NOMO-1 treated with DMSO at 0.1 percent for 48 hours (cell line): Measurements from ENCODE around the gene NCKAP5.

ENCODE experiments used
- DNase-seq: peaks from one replicate; lab custom pipeline; 2025; ENCODE audit not compliant: unreplicated experiment; lab: John Stamatoyannopoulos, UW

NCKAP5 gene

GRCh38 chr2:133498662-133499585, 69.3 kb downstream of the NCKAP5 start:
- DNase-seq, result no peak

GRCh38 chr2:133497951-133498565, 70.2 kb downstream of the NCKAP5 start:
- no peak for DNase-seq

DNA sequence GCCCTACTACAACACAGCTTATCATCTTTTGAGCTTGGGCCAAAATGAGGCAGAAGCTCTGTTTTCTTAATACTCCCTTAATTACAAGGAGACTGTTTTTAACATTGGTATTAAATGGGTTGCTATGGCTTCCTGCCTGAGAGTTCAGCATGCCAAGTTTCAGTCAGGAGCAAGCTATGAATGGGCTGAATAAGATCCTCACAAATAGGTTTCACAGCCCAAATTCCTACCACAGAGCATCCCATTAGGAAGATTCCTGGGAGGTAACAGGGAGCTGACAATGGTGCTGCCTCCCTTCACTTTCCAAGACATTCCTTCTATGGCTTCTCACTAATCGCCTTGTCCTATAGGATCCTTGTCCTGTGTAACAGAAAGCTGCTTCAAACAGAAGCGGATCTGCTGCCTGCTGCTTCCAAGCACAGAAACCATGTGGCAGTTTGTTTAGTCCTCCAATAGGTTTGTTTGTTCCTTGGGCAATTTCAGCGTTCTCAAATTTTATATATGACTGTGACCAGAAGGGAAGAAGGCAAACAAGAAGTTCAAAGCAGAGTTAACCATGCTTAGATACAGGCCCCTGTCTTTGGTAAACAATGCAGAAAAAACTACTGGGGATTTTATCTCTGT, 70.9 kb downstream of the NCKAP5 start:
- no peak for DNase-seq

GRCh38 chr2:133496501-133497269, 71.6 kb downstream of the NCKAP5 start:
- no peak for DNase-seq

- DNase-seq, result no peak
Measured at GRCh38 chr2:133495226-133495625, 73.0 kb downstream of the NCKAP5 start.

GRCh38 chr2:133492719-133493380, 75.4 kb downstream of the NCKAP5 start:
- DNase-seq, result no peak

DNA sequence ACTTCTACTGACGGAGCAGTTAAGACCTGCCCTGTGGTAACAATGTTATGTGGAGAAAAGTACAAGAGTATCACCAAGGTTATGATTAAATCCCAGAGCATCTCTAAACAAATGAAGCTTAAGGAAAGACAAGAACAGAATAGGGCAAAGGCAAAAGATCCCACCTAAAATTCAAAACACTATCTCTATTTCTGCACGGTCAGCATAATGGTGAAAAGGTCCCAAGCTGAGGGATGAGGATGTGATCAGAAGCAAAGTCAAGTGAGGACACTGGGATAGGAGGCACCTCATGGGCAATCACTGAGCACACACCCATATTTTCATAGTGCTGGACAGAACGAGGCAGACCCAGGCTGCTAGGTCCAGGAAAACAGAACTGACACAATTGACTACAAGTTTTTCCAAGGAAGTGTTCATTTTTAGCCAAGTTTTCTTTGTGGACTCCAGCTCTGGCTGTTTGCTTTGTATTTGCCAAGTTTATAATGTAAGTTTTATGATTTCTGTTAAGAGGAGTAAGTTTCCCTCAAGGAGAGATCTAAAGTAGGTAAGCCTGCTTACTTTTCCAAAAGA, 77.8 kb downstream of the NCKAP5 start:
- no peak for DNase-seq

DNA sequence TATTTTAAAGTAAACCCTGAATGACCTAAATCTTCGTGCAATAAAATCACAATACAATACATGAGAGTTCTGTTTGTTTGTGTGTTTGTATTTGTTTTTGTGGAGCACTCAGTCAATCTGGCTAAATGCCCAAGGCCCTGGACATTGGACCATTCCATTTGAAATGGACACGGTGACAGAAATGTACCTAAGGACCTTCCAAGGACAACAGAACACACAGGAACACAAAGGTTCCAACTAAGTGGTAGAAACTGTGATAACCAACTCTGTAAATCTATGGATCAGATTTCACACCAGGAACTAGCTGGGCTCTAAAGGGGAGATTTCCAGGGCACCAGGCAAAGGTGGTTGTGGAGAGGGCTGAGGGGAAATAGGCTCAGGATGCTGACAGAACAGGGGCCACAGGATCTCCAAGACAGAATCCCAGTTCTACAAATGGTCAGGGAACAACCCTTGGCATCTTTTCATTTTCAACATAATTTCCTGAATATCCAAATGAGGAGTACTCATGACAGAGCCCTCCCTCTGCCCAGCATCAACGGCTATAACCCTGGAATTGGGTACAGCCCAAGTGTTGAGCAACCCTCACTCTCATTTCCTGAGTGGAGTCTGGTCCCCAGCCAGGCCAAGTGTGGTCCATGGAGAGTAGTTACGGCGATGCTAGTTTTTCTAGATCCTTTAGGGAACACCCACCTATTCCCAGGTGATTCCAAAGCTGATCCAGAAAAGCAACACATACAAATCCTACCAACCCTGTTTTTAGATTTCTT, 78.4 kb downstream of the NCKAP5 start:
- DNase-seq, result no peak

- no peak for DNase-seq
Measured at GRCh38 chr2:133489146-133489545, 79.1 kb downstream of the NCKAP5 start.

GRCh38 chr2:133486771-133487191, 81.5 kb downstream of the NCKAP5 start:
- DNase-seq, result no peak

GRCh38 chr2:133485868-133486267, 82.4 kb downstream of the NCKAP5 start:
- DNase-seq, result no peak

- DNase-seq, result no peak
Measured at GRCh38 chr2:133484784-133485183, 83.5 kb downstream of the NCKAP5 start.

DNA sequence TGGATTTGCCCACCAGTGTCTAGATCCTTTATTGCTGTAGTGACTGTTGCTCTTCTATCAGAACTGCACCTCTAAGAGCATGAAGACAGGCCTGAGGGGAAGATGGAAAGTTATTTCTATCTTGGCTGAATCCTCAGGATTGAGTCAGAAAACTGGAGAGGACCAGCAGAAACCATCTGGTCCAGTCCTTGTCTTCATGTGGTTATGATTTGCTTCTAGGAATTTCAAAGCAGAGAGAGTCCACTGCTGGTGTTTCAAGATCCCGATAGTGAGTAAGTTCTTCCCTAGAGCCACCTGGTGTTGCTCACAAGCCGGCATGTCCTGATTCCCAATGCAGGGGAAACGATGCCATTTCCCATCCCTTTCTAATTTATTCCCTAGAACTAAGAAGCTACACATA, 84.2 kb downstream of the NCKAP5 start:
- DNase-seq, result no peak

DNA sequence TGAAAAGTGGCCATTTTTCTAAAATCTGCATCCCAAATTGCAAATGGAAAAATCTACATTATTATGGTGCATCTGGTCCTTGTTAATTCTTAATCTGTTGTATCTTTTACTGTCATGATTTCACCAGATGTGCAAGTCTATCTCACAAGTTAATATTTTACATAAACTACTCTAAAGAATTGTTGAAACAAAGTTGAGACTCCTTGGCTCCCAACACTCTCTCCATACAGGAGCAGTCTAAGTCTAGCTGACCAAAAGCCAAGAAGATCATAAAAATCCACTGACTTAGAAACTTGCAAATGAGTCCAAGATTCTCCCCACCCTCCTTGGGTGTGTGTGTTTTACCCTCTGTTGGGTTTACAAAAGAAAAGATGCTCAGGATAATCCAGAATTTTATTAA, 85.1 kb downstream of the NCKAP5 start:
- no peak for DNase-seq

GRCh38 chr2:133480707-133481429, 87.4 kb downstream of the NCKAP5 start:
- no peak for DNase-seq

DNA sequence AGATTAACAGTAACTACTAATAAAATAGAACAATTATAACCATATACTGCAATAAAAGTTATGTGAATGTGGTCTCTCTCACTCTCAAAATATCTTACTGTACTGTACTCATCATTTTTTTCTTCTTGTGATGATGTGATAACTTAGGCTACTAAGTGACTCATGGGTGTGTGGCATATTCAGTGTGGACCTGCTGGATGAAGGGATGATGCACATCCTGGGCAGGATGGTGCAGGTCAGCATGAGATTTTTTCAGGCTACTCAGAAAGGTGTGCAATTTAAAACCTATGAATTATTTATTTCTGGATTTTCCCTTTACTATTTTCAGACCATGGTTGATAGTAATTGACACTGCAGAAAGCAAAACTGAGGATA, 90.7 kb downstream of the NCKAP5 start:
- DNase-seq, result no peak

- DNase-seq, result no peak
Measured at GRCh38 chr2:133476931-133477615, 91.2 kb downstream of the NCKAP5 start.

DNA sequence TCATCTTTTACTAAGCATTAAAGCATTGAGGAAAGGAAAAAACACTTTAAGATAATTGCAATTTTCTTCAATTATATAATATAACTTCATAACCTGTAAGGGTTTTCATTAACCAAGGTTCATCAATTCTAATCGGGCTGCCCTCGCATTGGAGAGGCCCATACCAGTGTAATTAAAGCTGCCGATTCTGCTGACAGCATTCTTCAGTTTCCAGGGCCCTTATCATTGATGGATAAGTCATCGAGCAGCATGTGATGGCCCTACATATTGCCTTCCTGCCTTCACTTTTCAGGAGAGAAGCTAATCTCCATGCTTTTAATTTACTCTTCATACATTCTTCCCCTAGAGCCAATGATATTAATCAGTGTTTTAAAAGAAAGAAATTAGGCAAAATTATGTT, 92.0 kb downstream of the NCKAP5 start:
- no peak for DNase-seq
